Measurements from ENCODE around the gene XPR1. TPM values are rescaled to one million over a fixed set of nuclear protein-coding genes. Genes with fewer than 3 reads are reported as not detected.
A peak's percentile ranks its signal among the peaks of the same experiment; 100 is the strongest.
"Not testable (repeated sequence)": the region's sequence is repeated elsewhere in the genome, so short reads cannot be mapped to it uniquely, and the experiment has no call there.

The XPR1 gene
- total and polyA plus RNA-seq, 2 donors (not counting 3 experiments of a cell fraction or from before 2014, with no cell fraction given), result 23.9 to 26.7 TPM

DNA sequence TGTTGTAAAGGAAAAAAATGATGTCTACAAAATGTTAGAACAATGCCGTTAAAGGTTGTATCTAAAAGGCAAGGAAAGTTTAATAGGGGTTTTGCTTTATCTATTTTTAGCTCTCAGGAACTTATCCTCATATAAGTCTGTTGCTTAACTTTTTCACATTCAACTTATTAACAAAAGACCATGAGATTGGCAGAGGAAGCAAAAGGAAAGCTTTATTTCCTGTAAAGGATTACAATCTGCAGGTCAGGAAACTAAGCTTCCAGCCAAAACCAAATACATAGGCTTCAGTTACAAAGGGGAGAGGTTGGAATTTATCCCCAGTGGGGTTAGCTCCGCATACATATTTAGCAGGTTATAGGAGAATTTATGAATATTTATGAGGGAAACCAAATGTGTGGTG lies 222.2 kb downstream of the XPR1 start:
- no peak overlapping the region for H2AFZ ChIP-seq (ENCODE audit: low read depth, low read length)
- no peaks in the 10 kb centered on the region for H4K20me1 ChIP-seq (replicated peaks; ENCODE audit: control insufficient read depth, extremely low read depth, insufficient read depth, low read length)
- FAIRE-seq, result peak; percentile 84
- H3K9ac ChIP-seq (replicated peaks; ENCODE audit: extremely low read depth, insufficient read depth, low read length), result peak overlapping the region; percentile 17
- no peaks in the 10 kb centered on the region for H3K27me3 ChIP-seq (ENCODE audit: control insufficient read depth in 2 of 2, insufficient read depth in 2 of 2, low read length in 2 of 2)
- H3K9me3 ChIP-seq (replicated peaks; ENCODE audit: control insufficient read depth, insufficient read depth, low read length), result no peaks in the 10 kb centered on the region
- dilution Hi-C loops (cut with MboI; ENCODE audit: extremely low pct_ligation_motif_present, low sequenced_read_pairs), result loop anchor here (25.0 kb wide), 1 partner anchor 342 kb away; the partner anchor contains the start of gene ACBD6
- ChIA-PET POLR2A (no interaction called here), CTCF (interaction anchor here (0.7 to 2.3 kb wide), 13 partner anchors 9 to 338 kb away, joined by 3 to 45 read pairs (median 8); no protein-coding TSS in a partner anchor)
- TF ChIP-seq GATA2 (IDR thresholded peaks at IDR 0.05; ENCODE audit: insufficient read depth, insufficient read length, low read depth, low read length) (peak; percentile 6), POLR2AphosphoS5 (IDR thresholded peaks at IDR 0.05; ENCODE audit: insufficient read depth, low read depth, low read length) (no peak)
- no peaks in the 10 kb centered on the region for H3K79me2 ChIP-seq (ENCODE audit: control insufficient read depth, insufficient read depth, low read length)
- H3K9me1 ChIP-seq (replicated peaks; ENCODE audit: control insufficient read depth, extremely low read depth, insufficient read depth, low read length), result no peaks in the 10 kb centered on the region
- peak; percentile 76 for DNase-seq (ENCODE audit: low read depth, low spot score)
- BruUV-seq (replicated peaks), result no TSS peak
- H3K36me3 ChIP-seq (ENCODE audit: control insufficient read depth in 2 of 2, extremely low read depth in 1 of 2, insufficient read depth in 2 of 2, low read length in 2 of 2), result no peaks in the 10 kb centered on the region
- intact Hi-C loops (cut with micrococcal nuclease), result loop anchor here (2.0 to 5.0 kb wide), 4 partner anchors 62 to 337 kb away; partner anchors contain the start of gene XPR1
- no peak overlapping the region for H3K4me3 ChIP-seq (replicated peaks in 1 of 3; ENCODE audit: insufficient read depth in 1 of 3, low read depth in 1 of 3, low read length in 3 of 3)
- H3K4me2 ChIP-seq (ENCODE audit: insufficient read depth, low read length), result peak overlapping the region; percentile 76
- H3K27ac ChIP-seq (ENCODE audit: insufficient read depth, low read depth, low read length), result peak overlapping the region; percentile 18
- peaks cover 20% of the 10 kb centered on the region for H3K4me1 ChIP-seq (ENCODE audit: control insufficient read depth, extremely low read depth, insufficient read depth, low read length)

DNA sequence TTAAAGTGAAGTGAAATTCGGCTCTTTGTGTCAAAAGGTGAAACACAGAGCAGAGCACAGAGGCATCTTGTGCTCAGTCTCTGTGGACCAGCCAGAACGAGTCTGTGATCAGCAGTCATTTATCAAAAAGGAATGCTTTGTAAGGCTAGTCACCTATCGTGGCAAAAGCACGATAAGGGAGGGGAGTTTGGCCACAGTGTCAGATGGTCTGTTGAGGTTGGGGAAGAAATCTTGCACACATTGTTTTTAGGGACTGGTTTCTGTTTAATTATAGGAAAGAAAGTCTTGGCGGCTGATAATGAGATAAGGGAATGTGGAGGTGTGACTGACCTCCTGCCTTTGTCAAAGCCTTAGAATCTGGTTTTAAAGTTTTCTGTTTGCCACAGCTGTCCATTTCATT lies 222.6 kb downstream of the XPR1 start:
- FAIRE-seq, result no peak
- Histone ChIP-seq H3K27ac (ENCODE audit: insufficient read depth, low read depth, low read length) (peak overlapping the region; percentile 18), H3K4me1 (ENCODE audit: control insufficient read depth, extremely low read depth, insufficient read depth, low read length) (peaks cover 20% of the 10 kb centered on the region), H4K20me1 (replicated peaks; ENCODE audit: control insufficient read depth, extremely low read depth, insufficient read depth, low read length) (no peaks in the 10 kb centered on the region), H3K79me2 (ENCODE audit: control insufficient read depth, insufficient read depth, low read length) (no peaks in the 10 kb centered on the region), H3K4me3 (replicated peaks in 1 of 3; ENCODE audit: insufficient read depth in 1 of 3, low read depth in 1 of 3, low read length in 3 of 3) (no peak overlapping the region), H3K9me3 (replicated peaks; ENCODE audit: control insufficient read depth, insufficient read depth, low read length) (no peaks in the 10 kb centered on the region), H3K9ac (replicated peaks; ENCODE audit: extremely low read depth, insufficient read depth, low read length) (no peak overlapping the region), H2AFZ (ENCODE audit: low read depth, low read length) (no peak overlapping the region), H3K27me3 (ENCODE audit: control insufficient read depth in 2 of 2, insufficient read depth in 2 of 2, low read length in 2 of 2) (no peaks in the 10 kb centered on the region), H3K36me3 (ENCODE audit: control insufficient read depth in 2 of 2, extremely low read depth in 1 of 2, insufficient read depth in 2 of 2, low read length in 2 of 2) (no peaks in the 10 kb centered on the region), H3K9me1 (replicated peaks; ENCODE audit: control insufficient read depth, extremely low read depth, insufficient read depth, low read length) (no peaks in the 10 kb centered on the region), H3K4me2 (ENCODE audit: insufficient read depth, low read length) (peak overlapping the region; percentile 76)
- ChIA-PET CTCF (interaction anchor here (0.7 to 2.3 kb wide), 12 partner anchors 9 to 339 kb away, joined by 3 to 45 read pairs (median 8); no protein-coding TSS in a partner anchor), POLR2A (no interaction called here)
- dilution Hi-C loops (cut with MboI; ENCODE audit: extremely low pct_ligation_motif_present, low sequenced_read_pairs), result loop anchor here (25.0 kb wide), 1 partner anchor 342 kb away; the partner anchor contains the start of gene ACBD6
- no peak for DNase-seq (ENCODE audit: low read depth, low spot score)
- intact Hi-C loops (cut with micrococcal nuclease), result loop anchor here (2.0 to 5.0 kb wide), 4 partner anchors 62 to 338 kb away; partner anchors contain the start of gene XPR1
- TF ChIP-seq MAX (IDR thresholded peaks at IDR 0.05; ENCODE audit: insufficient read depth, insufficient read length), result no peak
- peak; percentile 4 for TF ChIP-seq GATA2 (IDR thresholded peaks at IDR 0.05; ENCODE audit: insufficient read depth, insufficient read length, low read depth, low read length)
- no TSS peak for BruUV-seq (replicated peaks)

GRCh38 chr1:180857947-180858725 lies 226.3 kb downstream of the XPR1 start:
- dilution Hi-C loops (cut with MboI; ENCODE audit: extremely low pct_ligation_motif_present, low sequenced_read_pairs), result loop anchor here (25.0 kb wide), 1 partner anchor 346 kb away; the partner anchor contains the start of gene ACBD6
- H3K4me1 ChIP-seq (ENCODE audit: control insufficient read depth, extremely low read depth, insufficient read depth, low read length), result peaks cover 20% of the 10 kb centered on the region
- CTCF ChIA-PET; H3K36me3 ChIP-seq (ENCODE audit: control insufficient read depth in 2 of 2, extremely low read depth in 1 of 2, insufficient read depth in 2 of 2, low read length in 2 of 2); H2AFZ ChIP-seq (ENCODE audit: low read depth, low read length); H3K4me2 ChIP-seq (ENCODE audit: insufficient read depth, low read length); H3K27ac ChIP-seq (ENCODE audit: insufficient read depth, low read depth, low read length); H3K4me3 ChIP-seq (replicated peaks in 1 of 3; ENCODE audit: insufficient read depth in 1 of 3, low read depth in 1 of 3, low read length in 3 of 3); FAIRE-seq; H3K9ac ChIP-seq (replicated peaks; ENCODE audit: extremely low read depth, insufficient read depth, low read length); H3K9me1 ChIP-seq (replicated peaks; ENCODE audit: control insufficient read depth, extremely low read depth, insufficient read depth, low read length); BruUV-seq (replicated peaks); DNase-seq (ENCODE audit: low read depth, low spot score); POLR2A ChIA-PET; H4K20me1 ChIP-seq (replicated peaks; ENCODE audit: control insufficient read depth, extremely low read depth, insufficient read depth, low read length); H3K27me3 ChIP-seq (ENCODE audit: control insufficient read depth in 2 of 2, insufficient read depth in 2 of 2, low read length in 2 of 2); H3K9me3 ChIP-seq (replicated peaks; ENCODE audit: control insufficient read depth, insufficient read depth, low read length); H3K79me2 ChIP-seq (ENCODE audit: control insufficient read depth, insufficient read depth, low read length); intact Hi-C loops (cut with micrococcal nuclease): not testable (repeated sequence)

Data from endothelial cell of umbilical vein (primary cell).